Measurements from ENCODE around the gene PAOX.

PAOX gene

GRCh38 chr10:133373174-133374090, 5.6 kb upstream of the PAOX start, which contains the start of gene ECHS1:
Gene ECHS1 (minus strand): TSS chr10:133373354. CDS start chr10:133373333, 21 bp downstream.
- TF ChIP-seq TAF1 (IDR thresholded peaks at IDR 0.05; ENCODE audit: low read depth): peak; percentile 94
- no peak for TF ChIP-seq NFIC (IDR thresholded peaks at IDR 0.05)
- no peak for TF ChIP-seq EP300 (IDR thresholded peaks at IDR 0.05; ENCODE audit: borderline replicate concordance)
- TF ChIP-seq YY1 (IDR thresholded peaks at IDR 0.05; ENCODE audit: low read depth): peak; percentile 95
- TF ChIP-seq REST (IDR thresholded peaks at IDR 0.05; ENCODE audit: low read depth): no peak
- no peak for TF ChIP-seq TEAD4 (IDR thresholded peaks at IDR 0.05)
- peak; percentile 30; the same call in 1 of the 2 replicates for TF ChIP-seq USF1 (IDR thresholded peaks at IDR 0.05)
- peak; percentile 24; the same call in 1 of the 2 replicates for TF ChIP-seq TCF12 (IDR thresholded peaks at IDR 0.05; ENCODE audit: low read depth)
- peak; percentile 70 for TF ChIP-seq ZBTB7A (IDR thresholded peaks at IDR 0.05; ENCODE audit: low read depth)
- TF ChIP-seq CEBPB (IDR thresholded peaks at IDR 0.05): no peak; the same call in 1 of the 2 replicates
- no peak for TF ChIP-seq RAD21 (IDR thresholded peaks at IDR 0.05; ENCODE audit: low read depth)
- TF ChIP-seq CREB1 (IDR thresholded peaks at IDR 0.05; ENCODE audit: low read depth): no peak
- peak; percentile 68 for TF ChIP-seq MAX (IDR thresholded peaks at IDR 0.05)
- TF ChIP-seq FOXM1 (IDR thresholded peaks at IDR 0.05; ENCODE audit: borderline replicate concordance, low read depth): no peak
- TF ChIP-seq EGR1 (IDR thresholded peaks at IDR 0.05): peak; percentile 27; the same call in 1 of the 2 replicates

GRCh38 chr10:133375357-133376115, 3.5 kb upstream of the PAOX start:
- TF ChIP-seq TCF12 (IDR thresholded peaks at IDR 0.05; ENCODE audit: low read depth) (no peak), CEBPB (IDR thresholded peaks at IDR 0.05) (no peak), RAD21 (IDR thresholded peaks at IDR 0.05; ENCODE audit: low read depth) (no peak), NFIC (IDR thresholded peaks at IDR 0.05) (no peak), EGR1 (IDR thresholded peaks at IDR 0.05) (no peak)

GRCh38 chr10:133377025-133377817, 1.8 kb upstream of the PAOX start:
- no peak for TF ChIP-seq FOXM1 (IDR thresholded peaks at IDR 0.05; ENCODE audit: borderline replicate concordance, low read depth)
- no peak for TF ChIP-seq YY1 (IDR thresholded peaks at IDR 0.05; ENCODE audit: low read depth)

- TF ChIP-seq ZBTB7A (IDR thresholded peaks at IDR 0.05; ENCODE audit: low read depth): no peak
- 0 out of 2 replicates have a peak, but pooled peaks have one; percentile 39 for TF ChIP-seq TAF1 (IDR thresholded peaks at IDR 0.05; ENCODE audit: low read depth)
- no peak for TF ChIP-seq CREB1 (IDR thresholded peaks at IDR 0.05; ENCODE audit: low read depth)
- TF ChIP-seq EP300 (IDR thresholded peaks at IDR 0.05; ENCODE audit: borderline replicate concordance): no peak
These were observed 1.2 kb upstream of the PAOX start for GRCh38 chr10:133377818-133378250.

GRCh38 chr10:133378251-133379096, 588 bp upstream of the PAOX start:
- TF ChIP-seq CEBPB (IDR thresholded peaks at IDR 0.05) (no peak), TEAD4 (IDR thresholded peaks at IDR 0.05) (no peak), USF1 (IDR thresholded peaks at IDR 0.05) (no peak), TAF1 (IDR thresholded peaks at IDR 0.05; ENCODE audit: low read depth) (peak; percentile 26; the same call in 1 of the 2 replicates), YY1 (IDR thresholded peaks at IDR 0.05; ENCODE audit: low read depth) (no peak), REST (IDR thresholded peaks at IDR 0.05; ENCODE audit: low read depth) (no peak), ZBTB7A (IDR thresholded peaks at IDR 0.05; ENCODE audit: low read depth) (peak; percentile 5; the same call in 1 of the 2 replicates), TCF12 (IDR thresholded peaks at IDR 0.05; ENCODE audit: low read depth) (0 out of 2 replicates have a peak, but pooled peaks have one; percentile 4), NFIC (IDR thresholded peaks at IDR 0.05) (0 out of 2 replicates have a peak, but pooled peaks have one; percentile 4), CREB1 (IDR thresholded peaks at IDR 0.05; ENCODE audit: low read depth) (no peak), RAD21 (IDR thresholded peaks at IDR 0.05; ENCODE audit: low read depth) (no peak), MAX (IDR thresholded peaks at IDR 0.05) (peak; percentile 53; the same call in 1 of the 2 replicates), FOXM1 (IDR thresholded peaks at IDR 0.05; ENCODE audit: borderline replicate concordance, low read depth) (no peak), EP300 (IDR thresholded peaks at IDR 0.05; ENCODE audit: borderline replicate concordance) (no peak), EGR1 (IDR thresholded peaks at IDR 0.05) (no peak)

All from Ishikawa (cell line).